ENCODE measurements around the gene ZNF652. TPM values are rescaled to one million over a fixed set of nuclear protein-coding genes. Genes with fewer than 3 reads are reported as not detected.
"Not testable (repeated sequence)": the region's sequence is repeated elsewhere in the genome, so short reads cannot be mapped to it uniquely, and the experiment has no call there.

Gene ZNF652
- polyA plus RNA-seq, 1 of the 3 experiments (the other 2 are of a cell fraction), result 5.1 TPM

DNA sequence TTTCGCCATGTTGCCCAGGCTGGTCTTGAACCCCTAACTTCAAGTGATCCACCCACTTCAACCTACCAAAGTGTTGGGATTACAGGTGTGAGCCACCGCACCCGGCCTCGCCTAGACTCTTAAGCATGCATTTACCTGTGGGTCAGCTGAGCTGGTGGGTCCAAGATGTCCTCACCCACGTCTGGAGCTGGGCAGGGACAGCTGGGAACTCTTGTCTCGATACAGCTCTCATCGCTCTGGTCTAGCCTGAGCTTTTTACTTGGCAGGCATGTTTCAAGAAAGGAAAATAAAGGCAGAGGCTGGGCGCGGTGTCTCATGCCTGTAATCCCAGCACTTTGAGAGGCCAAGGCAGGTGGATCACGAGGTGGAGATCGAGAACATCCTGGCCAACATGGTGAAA lies 74.6 kb downstream of the ZNF652 start (continued):
- TF ChIP-seq, protein P1, sequence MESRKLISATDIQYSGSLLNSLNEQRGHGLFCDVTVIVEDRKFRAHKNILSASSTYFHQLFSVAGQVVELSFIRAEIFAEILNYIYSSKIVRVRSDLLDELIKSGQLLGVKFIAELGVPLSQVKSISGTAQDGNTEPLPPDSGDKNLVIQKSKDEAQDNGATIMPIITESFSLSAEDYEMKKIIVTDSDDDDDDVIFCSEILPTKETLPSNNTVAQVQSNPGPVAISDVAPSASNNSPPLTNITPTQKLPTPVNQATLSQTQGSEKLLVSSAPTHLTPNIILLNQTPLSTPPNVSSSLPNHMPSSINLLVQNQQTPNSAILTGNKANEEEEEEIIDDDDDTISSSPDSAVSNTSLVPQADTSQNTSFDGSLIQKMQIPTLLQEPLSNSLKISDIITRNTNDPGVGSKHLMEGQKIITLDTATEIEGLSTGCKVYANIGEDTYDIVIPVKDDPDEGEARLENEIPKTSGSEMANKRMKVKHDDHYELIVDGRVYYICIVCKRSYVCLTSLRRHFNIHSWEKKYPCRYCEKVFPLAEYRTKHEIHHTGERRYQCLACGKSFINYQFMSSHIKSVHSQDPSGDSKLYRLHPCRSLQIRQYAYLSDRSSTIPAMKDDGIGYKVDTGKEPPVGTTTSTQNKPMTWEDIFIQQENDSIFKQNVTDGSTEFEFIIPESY (IDR thresholded peaks at IDR 0.05; ENCODE audit: borderline replicate concordance, low read depth), result no peak
- TF ChIP-seq EP300 (IDR thresholded peaks at IDR 0.05; ENCODE audit: borderline replicate concordance in 1 of 2, low read depth in 1 of 2, low read length in 1 of 2) (no peak), CHD2 (IDR thresholded peaks at IDR 0.05; ENCODE audit: low read length, partially characterized antibody) (no peak)

DNA sequence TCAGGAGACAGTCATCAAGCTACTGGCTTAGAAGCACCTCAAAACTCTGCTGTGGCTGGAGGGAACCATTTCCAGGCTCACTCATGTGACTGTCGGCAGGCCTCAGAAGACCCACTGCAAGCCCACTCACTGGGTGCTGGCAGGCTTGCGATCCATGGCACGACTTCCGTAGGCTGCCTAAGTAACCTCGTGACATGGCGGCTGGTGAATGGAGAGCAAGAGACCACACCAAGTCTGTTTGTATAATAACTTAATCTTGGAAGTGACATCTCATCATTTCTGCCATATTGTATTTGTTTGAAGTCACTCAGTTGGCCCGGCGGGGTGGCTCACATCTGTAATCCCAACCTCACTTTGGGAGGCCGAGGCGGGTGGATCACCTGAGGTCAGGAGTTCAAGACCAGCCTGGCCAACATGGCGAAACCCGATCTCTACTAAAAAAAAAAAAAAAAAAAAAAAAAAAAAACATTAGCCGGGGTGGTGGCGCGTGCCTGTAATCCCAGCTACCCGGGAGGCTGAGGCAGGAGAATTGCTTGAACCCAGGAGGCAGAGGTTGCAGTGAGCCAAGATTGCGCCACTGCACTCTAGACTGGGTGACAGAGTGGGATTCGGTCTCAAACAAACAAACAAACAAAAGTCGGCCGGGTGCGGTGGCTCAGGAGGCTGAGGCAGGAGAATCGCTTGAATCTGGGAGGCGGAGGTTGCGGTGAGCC lies 75.6 kb downstream of the ZNF652 start:
- H3K9me3 ChIP-seq; H3F3A ChIP-seq (replicated peaks; ENCODE audit: insufficient read depth); H3K4me3 ChIP-seq (ENCODE audit: low read depth in 2 of 2, low read length in 1 of 2); H3K27me3 ChIP-seq (ENCODE audit: insufficient read depth); H3K9me2 ChIP-seq; H3K9ac ChIP-seq; H3K79me2 ChIP-seq (ENCODE audit: insufficient read depth); H3K27ac ChIP-seq (ENCODE audit: low read depth in 2 of 2, low read length in 1 of 2); H3K4me2 ChIP-seq; H4K20me1 ChIP-seq (ENCODE audit: insufficient read depth); DNase-seq; POLR2A ChIA-PET; H2AFZ ChIP-seq (ENCODE audit: low read depth); H3K4me1 ChIP-seq (ENCODE audit: control insufficient read depth in 1 of 2, insufficient read depth in 2 of 2, low read depth in 1 of 2, low read length in 1 of 2): not testable (repeated sequence)
- CTCF ChIA-PET, result interaction anchor here (0.8 kb wide), 1 partner anchor 13 kb away, joined by 4 read pairs; no protein-coding TSS in a partner anchor
- 94% methylated on average over 24 of the region's 24 CpGs for WGBS (ENCODE audit: low lambda C conversion rate)
- peaks cover 0 to 24% of the 10 kb centered on the region in 2 experiments for H3K36me3 ChIP-seq (replicated peaks in 1 of 2; ENCODE audit: control insufficient read depth in 1 of 2, insufficient read depth in 2 of 2, low read length in 1 of 2)

DNA sequence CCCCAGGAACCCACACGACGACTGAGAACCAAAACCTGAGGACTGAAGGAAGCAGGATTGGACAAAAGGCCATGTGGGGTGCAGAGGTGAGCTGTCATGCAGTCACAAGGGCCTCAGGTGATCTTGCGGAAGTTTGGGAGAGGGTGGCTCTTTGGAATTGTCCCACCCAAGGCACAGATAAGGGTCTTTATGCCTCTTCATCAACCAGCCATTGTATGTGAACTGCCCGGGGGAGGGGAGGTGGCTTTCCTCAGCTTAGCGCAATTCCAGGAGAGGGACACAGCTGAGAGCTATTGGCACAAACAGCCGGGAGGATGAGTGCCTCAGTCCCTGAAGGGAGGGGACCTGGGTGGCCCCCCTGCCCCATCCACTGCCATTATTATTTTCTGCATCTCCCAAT lies 76.3 kb downstream of the ZNF652 start:
- Histone ChIP-seq H3K36me3 (replicated peaks in 1 of 2; ENCODE audit: control insufficient read depth in 1 of 2, insufficient read depth in 2 of 2, low read length in 1 of 2) (peaks cover 0 to 17% of the 10 kb centered on the region in 2 experiments), H4K20me1 (ENCODE audit: insufficient read depth) (0 out of 2 replicates have a peak, but pooled peaks cover 5% of the 10 kb centered on the region), H3K4me1 (ENCODE audit: control insufficient read depth in 1 of 2, insufficient read depth in 2 of 2, low read depth in 1 of 2, low read length in 1 of 2) (no peaks in the 10 kb centered on the region), H3K9me2 (no peaks in the 10 kb centered on the region), H2AFZ (ENCODE audit: low read depth) (no peak overlapping the region), H3F3A (replicated peaks; ENCODE audit: insufficient read depth) (no peaks in the 10 kb centered on the region), H3K27ac (ENCODE audit: low read depth in 2 of 2, low read length in 1 of 2) (no peak overlapping the region), H3K79me2 (ENCODE audit: insufficient read depth) (no peaks in the 10 kb centered on the region), H3K27me3 (ENCODE audit: insufficient read depth) (no peaks in the 10 kb centered on the region), H3K4me3 (ENCODE audit: low read depth in 2 of 2, low read length in 1 of 2) (no peak overlapping the region), H3K4me2 (no peak overlapping the region), H3K9me3 (0 out of 2 replicates have a peak, but pooled peaks cover 5% of the 10 kb centered on the region), H3K9ac (no peak overlapping the region)
- DNase-seq, result no peak
- ChIA-PET CTCF (interaction anchor here (0.6 kb wide), 1 partner anchor 597 kb away, joined by 3 read pairs; no protein-coding TSS in a partner anchor), POLR2A (no interaction called here)
- 91% methylated on average over 6 of the region's 6 CpGs for WGBS (ENCODE audit: low lambda C conversion rate)
- TF ChIP-seq SMC3 (IDR thresholded peaks at IDR 0.05; ENCODE audit: low read depth, low read length), result no peak
- TF ChIP-seq, protein P2, sequence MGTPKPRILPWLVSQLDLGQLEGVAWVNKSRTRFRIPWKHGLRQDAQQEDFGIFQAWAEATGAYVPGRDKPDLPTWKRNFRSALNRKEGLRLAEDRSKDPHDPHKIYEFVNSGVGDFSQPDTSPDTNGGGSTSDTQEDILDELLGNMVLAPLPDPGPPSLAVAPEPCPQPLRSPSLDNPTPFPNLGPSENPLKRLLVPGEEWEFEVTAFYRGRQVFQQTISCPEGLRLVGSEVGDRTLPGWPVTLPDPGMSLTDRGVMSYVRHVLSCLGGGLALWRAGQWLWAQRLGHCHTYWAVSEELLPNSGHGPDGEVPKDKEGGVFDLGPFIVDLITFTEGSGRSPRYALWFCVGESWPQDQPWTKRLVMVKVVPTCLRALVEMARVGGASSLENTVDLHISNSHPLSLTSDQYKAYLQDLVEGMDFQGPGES (IDR thresholded peaks at IDR 0.05; ENCODE audit: low read depth, low read length), result no peak
- TF ChIP-seq YY1 (IDR thresholded peaks at IDR 0.05; ENCODE audit: low read depth), result no peak
- TF ChIP-seq NFIC (IDR thresholded peaks at IDR 0.05; ENCODE audit: borderline replicate concordance), result no peak
- TF ChIP-seq, protein P3, sequence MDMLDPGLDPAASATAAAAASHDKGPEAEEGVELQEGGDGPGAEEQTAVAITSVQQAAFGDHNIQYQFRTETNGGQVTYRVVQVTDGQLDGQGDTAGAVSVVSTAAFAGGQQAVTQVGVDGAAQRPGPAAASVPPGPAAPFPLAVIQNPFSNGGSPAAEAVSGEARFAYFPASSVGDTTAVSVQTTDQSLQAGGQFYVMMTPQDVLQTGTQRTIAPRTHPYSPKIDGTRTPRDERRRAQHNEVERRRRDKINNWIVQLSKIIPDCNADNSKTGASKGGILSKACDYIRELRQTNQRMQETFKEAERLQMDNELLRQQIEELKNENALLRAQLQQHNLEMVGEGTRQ (IDR thresholded peaks at IDR 0.05; ENCODE audit: borderline replicate concordance, low read depth, low read length), result no peak
- TF ChIP-seq POLR2AphosphoS5 (IDR thresholded peaks at IDR 0.05; ENCODE audit: low read depth, low read length), result no peak
